ENCODE measurements around the gene TEKT5. TPM values are rescaled to one million over a fixed set of nuclear protein-coding genes. Genes with fewer than 3 reads are reported as not detected.
A peak's percentile ranks its signal among the peaks of the same experiment; 100 is the strongest.

TEKT5 gene
- polyA plus RNA-seq, 3 donors: 0.16 TPM; not detected in 2

DNA sequence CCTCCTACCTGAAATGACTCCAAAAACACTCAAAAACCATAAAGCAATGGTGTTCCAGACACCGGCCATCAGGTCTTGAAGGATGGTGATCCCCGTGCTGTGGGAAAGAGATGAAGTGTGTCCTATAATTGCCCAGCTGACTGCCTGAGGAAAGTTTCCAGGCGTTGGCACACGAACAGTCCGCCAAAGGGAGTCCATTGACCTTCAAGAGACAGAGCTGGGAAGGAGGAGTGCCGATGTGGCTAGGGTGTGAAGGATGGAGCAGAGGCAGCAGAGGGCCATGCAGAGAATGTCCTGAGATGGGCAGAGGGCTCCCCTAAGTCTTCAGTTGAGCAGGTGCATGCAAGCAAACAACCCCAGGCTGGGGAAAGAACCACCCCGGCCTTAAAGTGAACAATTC is 37.1 kb upstream of the TEKT5 start:
- Histone ChIP-seq H3K9ac (ENCODE audit: insufficient read depth, low read length, poor library complexity, severe bottlenecking) (no peak overlapping the region), H2AFZ (ENCODE audit: insufficient read depth, low read depth, low read length, poor library complexity, severe bottlenecking) (no peak overlapping the region), H3K4me1 (ENCODE audit: control insufficient read depth in 1 of 2, insufficient read depth in 2 of 2, low read length in 2 of 2) (no peaks in the 10 kb centered on the region), H3K9me3 (replicated peaks in 1 of 2; ENCODE audit: control insufficient read depth in 1 of 2, insufficient read depth in 1 of 2, low read length in 2 of 2) (no peaks in the 10 kb centered on the region), H4K20me1 (ENCODE audit: insufficient read depth, low read length) (no peaks in the 10 kb centered on the region), H3K4me3 (replicated peaks in 1 of 3; ENCODE audit: low read depth in 2 of 3, low read length in 3 of 3) (no peak overlapping the region), H3K36me3 (replicated peaks in 1 of 2; ENCODE audit: control insufficient read depth in 1 of 2, insufficient read depth in 2 of 2, low read length in 2 of 2) (no peaks in the 10 kb centered on the region), H3K4me2 (replicated peaks; ENCODE audit: extremely low read depth, low read length, poor library complexity, severe bottlenecking) (no peak overlapping the region), H3K79me2 (ENCODE audit: insufficient read depth, low read length) (no peaks in the 10 kb centered on the region), H3K27me3 (ENCODE audit: control insufficient read depth in 2 of 2, insufficient read depth in 2 of 2, low read length in 2 of 2) (no peaks in the 10 kb centered on the region), H3K27ac (ENCODE audit: low read depth in 1 of 2, low read length in 2 of 2) (no peak overlapping the region)
- H3K36me3 Mint-ChIP-seq: no peaks in the 10 kb centered on the region
- H3K4me1 Mint-ChIP-seq: no peaks in the 10 kb centered on the region
- H3K4me3 Mint-ChIP-seq: no peak overlapping the region
- no peaks in the 10 kb centered on the region for H3K27me3 Mint-ChIP-seq (ENCODE audit: low read depth in 3 of 3)
- TF ChIP-seq CTCF (IDR thresholded peaks at IDR 0.05): no peak
- intact Hi-C loops (cut with micrococcal nuclease): loop anchor here in 1 of 2 donors (5.0 kb wide), 1 partner anchor 474 kb away; no protein-coding TSS in a partner anchor
- no peak overlapping the region for H3K27ac Mint-ChIP-seq
- 95% methylated on average over 7 of the region's 7 CpGs for WGBS (ENCODE audit: insufficient coverage)
- no peak for DNase-seq
- H3K9me3 Mint-ChIP-seq: peaks cover 0 to 2% (median 0%) of the 10 kb centered on the region in 7 donors

DNA sequence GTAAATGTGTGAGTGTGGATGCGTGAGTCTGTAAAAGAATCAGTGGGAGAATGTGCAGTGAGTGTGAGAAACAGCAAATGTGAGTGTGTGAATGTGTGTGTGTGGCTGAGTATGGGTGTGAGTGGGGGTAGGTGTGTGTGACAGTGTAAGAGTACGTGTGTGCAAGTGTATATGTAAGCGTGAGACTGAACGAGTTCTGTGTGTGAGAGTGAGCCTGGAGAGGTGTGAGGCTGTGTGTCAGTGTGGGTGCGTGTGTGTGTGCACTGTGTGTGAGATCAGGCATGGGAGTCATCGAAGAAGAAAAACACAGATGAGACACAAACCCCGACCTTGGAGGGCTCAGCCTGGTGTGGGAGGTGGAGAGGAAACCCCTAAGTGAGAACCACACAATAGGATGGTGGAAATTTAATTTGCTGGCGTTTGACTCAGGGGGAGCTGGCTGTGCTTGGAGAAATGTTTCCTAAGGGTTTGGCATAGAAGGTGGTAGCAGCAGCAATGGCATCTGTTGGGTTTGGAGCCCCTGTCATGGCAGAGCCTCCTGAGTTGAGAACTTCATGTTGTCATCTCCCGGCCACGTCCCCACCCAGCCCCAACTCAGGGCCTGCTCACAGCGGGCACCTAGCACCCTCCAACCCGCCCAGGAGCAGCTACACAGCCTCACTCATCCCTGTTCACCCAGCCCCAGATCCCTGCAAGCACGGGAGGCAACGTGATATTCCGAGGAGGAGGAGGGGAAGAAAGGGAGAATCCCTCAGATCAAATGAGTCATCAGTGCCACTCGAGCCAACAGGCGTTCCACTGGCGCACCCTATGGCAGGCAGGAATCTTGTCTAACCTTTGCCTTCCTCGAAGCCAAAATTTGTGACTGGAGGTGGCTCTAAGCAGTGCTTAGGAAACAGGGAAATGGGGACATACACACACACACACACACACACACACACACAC is 34.6 kb upstream of the TEKT5 start:
- no peak overlapping the region for H3K4me2 ChIP-seq (replicated peaks; ENCODE audit: extremely low read depth, low read length, poor library complexity, severe bottlenecking)
- H2AFZ ChIP-seq (ENCODE audit: insufficient read depth, low read depth, low read length, poor library complexity, severe bottlenecking): no peak overlapping the region
- 93% methylated on average over 10 of the region's 19 CpGs for WGBS (ENCODE audit: insufficient coverage)
- H3K4me3 ChIP-seq (replicated peaks in 1 of 3; ENCODE audit: low read depth in 2 of 3, low read length in 3 of 3): no peak overlapping the region
- no peaks in the 10 kb centered on the region for H3K4me1 ChIP-seq (ENCODE audit: control insufficient read depth in 1 of 2, insufficient read depth in 2 of 2, low read length in 2 of 2)
- H3K27me3 ChIP-seq (ENCODE audit: control insufficient read depth in 2 of 2, insufficient read depth in 2 of 2, low read length in 2 of 2): no peaks in the 10 kb centered on the region
- TF ChIP-seq CTCF (IDR thresholded peaks at IDR 0.05): no peak
- no peaks in the 10 kb centered on the region for H3K36me3 ChIP-seq (replicated peaks in 1 of 2; ENCODE audit: control insufficient read depth in 1 of 2, insufficient read depth in 2 of 2, low read length in 2 of 2)
- no peak overlapping the region for H3K27ac ChIP-seq (ENCODE audit: low read depth in 1 of 2, low read length in 2 of 2)
- H3K27ac Mint-ChIP-seq: peak overlapping the region in 1 of 7 donors; percentile 6
- H3K9me3 Mint-ChIP-seq: peaks cover 0 to 2% (median 0%) of the 10 kb centered on the region in 7 donors
- no peak overlapping the region for H3K4me3 Mint-ChIP-seq
- H3K36me3 Mint-ChIP-seq: no peaks in the 10 kb centered on the region
- H3K9ac ChIP-seq (ENCODE audit: insufficient read depth, low read length, poor library complexity, severe bottlenecking): no peak overlapping the region
- H3K79me2 ChIP-seq (ENCODE audit: insufficient read depth, low read length): no peaks in the 10 kb centered on the region
- intact Hi-C loops (cut with micrococcal nuclease): loop anchor here in 1 of 2 donors (5.0 kb wide), 1 partner anchor 472 kb away; no protein-coding TSS in a partner anchor
- no peaks in the 10 kb centered on the region for H3K4me1 Mint-ChIP-seq
- no peaks in the 10 kb centered on the region for H3K27me3 Mint-ChIP-seq (ENCODE audit: low read depth in 3 of 3)
- H3K9me3 ChIP-seq (replicated peaks in 1 of 2; ENCODE audit: control insufficient read depth in 1 of 2, insufficient read depth in 1 of 2, low read length in 2 of 2): no peaks in the 10 kb centered on the region
- DNase-seq: no peak
- no peaks in the 10 kb centered on the region for H4K20me1 ChIP-seq (ENCODE audit: insufficient read depth, low read length)
